ENCODE results near the gene MPZL1. TPM values are rescaled to one million over a fixed set of nuclear protein-coding genes. Genes with fewer than 3 reads are reported as not detected.

Gene MPZL1
- total and polyA plus RNA-seq, 2 of the 8 experiments (the other 6 are each of a cell fraction or from before 2014, with no cell fraction given) = 37.8 to 120 TPM

- H3K23ac ChIP-seq (ENCODE audit: insufficient read length) = no peak overlapping the region
- no peak overlapping the region for H4K5ac ChIP-seq (ENCODE audit: insufficient read length, low read depth, low read length)
- H3K4me1 ChIP-seq (replicated peaks in 1 of 4; ENCODE audit: control insufficient read depth in 3 of 4, insufficient read depth in 4 of 4, low read length in 3 of 4) = no peaks in the 10 kb centered on the region; a peak in 1 of 7 replicates
- H3K79me1 ChIP-seq (ENCODE audit: low read depth, low read length) = peaks cover 10% of the 10 kb centered on the region
- no peak overlapping the region for H4K91ac ChIP-seq (replicated peaks; ENCODE audit: insufficient read length, low read length)
- no peak overlapping the region for H2BK12ac ChIP-seq (ENCODE audit: low read depth, low read length)
- peaks cover 2 to 36% of the 10 kb centered on the region in 2 experiments; a peak in 3 of 4 replicates for H3K79me2 ChIP-seq (ENCODE audit: control insufficient read depth in 1 of 2, insufficient read depth in 2 of 2, low read length in 2 of 2)
- H2BK120ac ChIP-seq (replicated peaks; ENCODE audit: low read depth, low read length) = no peak overlapping the region
- H3K36me3 ChIP-seq (ENCODE audit: control insufficient read depth in 2 of 4, insufficient read depth in 4 of 4, low read length in 3 of 4) = peaks cover 0 to 22% (median 4%) of the 10 kb centered on the region in 4 experiments; a peak in 6 of 8 replicates
- no peak overlapping the region for H4K8ac ChIP-seq (ENCODE audit: extremely low read depth, insufficient read depth, low read length)
- peaks cover 0 to under 1% (median 0%) of the 10 kb centered on the region in 4 experiments; a peak in 4 of 7 replicates for H3K27me3 ChIP-seq (replicated peaks in 1 of 4; ENCODE audit: control insufficient read depth in 3 of 4, extremely low read depth in 1 of 4, insufficient read depth in 3 of 4, low read length in 3 of 4)
- 88% methylated on average over 5 of the region's 5 CpGs; no CpG with 5 or more reads in 1 of the 2 experiments for WGBS, 2 experiments (ENCODE audit: extremely low coverage in 1 of 2, insufficient coverage in 1 of 2, insufficient read length in 1 of 2, insufficient replicate concordance in 2 of 2, low coverage in 1 of 2, low lambda C conversion rate in 2 of 2, missing lambda C conversion rate in 1 of 2)
- H2BK5ac ChIP-seq (ENCODE audit: low read depth, low read length) = no peak overlapping the region
- no peaks in the 10 kb centered on the region for H3K9me3 ChIP-seq (ENCODE audit: insufficient read depth in 2 of 2, low read depth in 1 of 2, low read length in 1 of 2)
- no peaks in the 10 kb centered on the region; the same call in 1 of the 2 replicates for H3K23me2 ChIP-seq (ENCODE audit: low read depth, low read length)
- no peak overlapping the region for H2AFZ ChIP-seq (ENCODE audit: low read length)
- H3K4me3 ChIP-seq (ENCODE audit: extremely low read depth in 1 of 4, insufficient read depth in 2 of 4, low read depth in 3 of 4, low read length in 4 of 4) = no peak overlapping the region
- ChIA-PET POLR2A (ENCODE audit: partially characterized antibody) (no interaction called here), CTCF (ENCODE audit: partially characterized antibody) (no interaction called here)
- H3K18ac ChIP-seq (ENCODE audit: extremely low read depth, low read length) = no peak overlapping the region
- H2BK20ac ChIP-seq (ENCODE audit: low read length) = no peak overlapping the region
- H3K14ac ChIP-seq (ENCODE audit: insufficient read length) = no peak overlapping the region
- no peak overlapping the region for H2BK15ac ChIP-seq (ENCODE audit: low read length)
- no peak overlapping the region for H3K56ac ChIP-seq (replicated peaks; ENCODE audit: insufficient read length, low read depth, low read length)
- TF ChIP-seq JUND (IDR thresholded peaks at IDR 0.05; ENCODE audit: low read length) (no peak), PHF8 (conservative IDR thresholded peaks at IDR 0.05; ENCODE audit: low read depth, low read length) (no peak), CREB1 (IDR thresholded peaks at IDR 0.05) (no peak), NRF1 (IDR thresholded peaks at IDR 0.05; ENCODE audit: low read depth, low read length) (no peak), JUN (IDR thresholded peaks at IDR 0.05; ENCODE audit: low read depth, low read length) (no peak), SP1 (IDR thresholded peaks at IDR 0.05; ENCODE audit: low read depth, low read length) (no peak), ATF2 (IDR thresholded peaks at IDR 0.05; ENCODE audit: low read length) (no peak), RXRA (IDR thresholded peaks at IDR 0.05; ENCODE audit: insufficient read depth, low read depth, low read length) (no peak), CHD2 (IDR thresholded peaks at IDR 0.05; ENCODE audit: low read length) (no peak)
- no peak overlapping the region for H3K27ac ChIP-seq (ENCODE audit: low read depth, low read length)
- H2AK5ac ChIP-seq (ENCODE audit: low read depth, low read length) = no peak overlapping the region
- H3K4ac ChIP-seq (replicated peaks; ENCODE audit: insufficient read length, low read depth, low read length) = no peak overlapping the region
- FAIRE-seq (no peak), DNase-seq (ENCODE audit: low read depth in 1 of 2, low spot score in 2 of 2) (no peak)
- no peak overlapping the region for H3K9ac ChIP-seq (replicated peaks in 1 of 4; ENCODE audit: extremely low read depth in 1 of 4, low read depth in 3 of 4, low read length in 3 of 4)
- peaks cover 5 to 13% of the 10 kb centered on the region in 2 experiments for H4K20me1 ChIP-seq (replicated peaks in 1 of 2; ENCODE audit: control insufficient read depth in 1 of 2, insufficient read depth in 2 of 2, low read length in 2 of 2)
- H3K4me2 ChIP-seq (ENCODE audit: insufficient read depth in 1 of 2, low read depth in 2 of 2, low read length in 2 of 2) = no peak overlapping the region
Observed at GRCh38 chr1:167763525-167764220, 41.9 kb downstream of the MPZL1 start.
